IMR-90 (cell line): ENCODE measurements around the gene RYK. TPM values are rescaled to one million over a fixed set of nuclear protein-coding genes. Genes with fewer than 3 reads are reported as not detected.

Experiments
- ATAC-seq: fragments of 200-7000 bp; cut with Tn5 transposase; 2 replicates; pipeline ENCODE4 v1.9.1; 2020; ENCODE audit warnings: low read depth, mild to moderate bottlenecking, moderate library complexity
- BruUV-seq: library from RNA; stranded (reverse); fragments of 400-500 nt; replicated peaks from 2 replicates; lab custom pipeline; 2021; lab: Mats Ljungman, UMichigan
- CTCF ChIA-PET: fragments of 300-600 bp; formaldehyde crosslinking; extraction: SDS; loops from one replicate; lab custom pipeline; 2021; ENCODE audit warnings: antibody characterized with exemption; lab: Yijun Ruan, JAX
- POLR2A ChIA-PET: fragments of 300-600 bp; sonication (Branson Sonifier 250); formaldehyde crosslinking; loops from one replicate; lab custom pipeline; 2022; ENCODE audit warnings: antibody characterized with exemption; ENCODE audit not compliant: unreplicated experiment; lab: Charles Lee
- DNase-seq: peaks from one replicate; pipeline ENCODE4 v3.0.0; 2013
- H2AFZ ChIP-seq: replicated peaks from 2 replicates; pipeline ENCODE3; 2013; ENCODE audit warnings: low read length, mild to moderate bottlenecking; ENCODE audit not compliant: poor library complexity
- H2AK5ac ChIP-seq: 2 replicates; pipeline ENCODE4 v1.6.1; 2013; ENCODE audit warnings: low read depth, low read length, inconsistent platforms
- H2AK9ac ChIP-seq: replicated peaks from 2 replicates; pipeline ENCODE3; 2013; ENCODE audit warnings: mild to moderate bottlenecking, low read depth, low read length, moderate library complexity; ENCODE audit not compliant: poor library complexity
- H2BK120ac ChIP-seq: 2 replicates; pipeline ENCODE4 v1.6.1; 2013; ENCODE audit warnings: low read depth, low read length, inconsistent platforms
- H2BK15ac ChIP-seq: 3 replicates; pipeline ENCODE4 v1.6.1; 2013; ENCODE audit warnings: low read depth, low read length, inconsistent platforms
- H2BK20ac ChIP-seq: 2 replicates; pipeline ENCODE4 v1.6.1; 2013; ENCODE audit warnings: low read depth, mild to moderate bottlenecking, inconsistent platforms, low read length, moderate library complexity
- H2BK5ac ChIP-seq: 2 replicates; pipeline ENCODE4 v1.6.1; 2013; ENCODE audit warnings: mild to moderate bottlenecking, low read depth, low read length, inconsistent platforms; ENCODE audit not compliant: poor library complexity, severe bottlenecking
- H3K14ac ChIP-seq: replicated peaks from 2 replicates; pipeline ENCODE4 v1.6.1; 2013; ENCODE audit warnings: low read depth, low read length, inconsistent platforms
- H3K18ac ChIP-seq: 2 replicates; pipeline ENCODE4 v1.6.1; 2013; ENCODE audit warnings: low read depth, low read length, control low read depth
- H3K23ac ChIP-seq: 2 replicates; pipeline ENCODE4 v1.6.1; 2013; ENCODE audit warnings: low read depth, low read length, inconsistent platforms
- H3K27ac ChIP-seq: 2 replicates; pipeline ENCODE4 v1.5.1; 2013; ENCODE audit warnings: mild to moderate bottlenecking, control low read depth, low read length; ENCODE audit not compliant: insufficient read depth
- H3K27me3 ChIP-seq: 2 replicates; pipeline ENCODE4 v1.6.1; 2013; ENCODE audit warnings: low read length; ENCODE audit not compliant: control insufficient read depth, insufficient read depth
- H3K36me3 ChIP-seq: 2 replicates; pipeline ENCODE4 v1.6.1; 2013; ENCODE audit warnings: low read length, mixed read lengths; ENCODE audit not compliant: control insufficient read depth, insufficient read depth
- H3K4ac ChIP-seq: 2 replicates; pipeline ENCODE4 v1.6.1; 2013; ENCODE audit warnings: low read depth, low read length, inconsistent platforms
- H3K4me1 ChIP-seq: 2 replicates; pipeline ENCODE4 v1.6.1; 2013; ENCODE audit warnings: low read length, mixed read lengths; ENCODE audit not compliant: control insufficient read depth, insufficient read depth
- H3K4me2 ChIP-seq: 2 replicates; pipeline ENCODE4 v1.6.1; 2013; ENCODE audit warnings: low read depth, mild to moderate bottlenecking, control low read depth, low read length, moderate library complexity
- H3K4me3 ChIP-seq: 2 replicates; pipeline ENCODE4 v1.5.1; 2013; ENCODE audit warnings: low read depth, mild to moderate bottlenecking, control low read depth, low read length, moderate library complexity; ENCODE audit not compliant: insufficient read depth
- H3K56ac ChIP-seq: 2 replicates; pipeline ENCODE4 v1.6.1; 2013; ENCODE audit warnings: low read length, inconsistent platforms; ENCODE audit not compliant: insufficient read depth; ENCODE audit errors: extremely low read depth
- H3K79me1 ChIP-seq, 2 experiments: 2 replicates each; pipeline ENCODE4 v1.6.1; 2013; ENCODE audit warnings: low read length in 2 of 2, inconsistent platforms in 1 of 2, low read depth in 1 of 2
- H3K9ac ChIP-seq: 2 replicates; pipeline ENCODE4 v1.6.1; 2013; ENCODE audit warnings: low read depth, low read length, control low read depth
- H3K9me1 ChIP-seq: 2 replicates; pipeline ENCODE4 v1.6.1; 2013; ENCODE audit warnings: low read length, inconsistent platforms; ENCODE audit not compliant: insufficient read depth
- H3K9me3 ChIP-seq: 2 replicates; pipeline ENCODE4 v1.6.1; 2013; ENCODE audit warnings: low read length; ENCODE audit not compliant: control insufficient read depth, insufficient read depth
- H4K20me1 ChIP-seq: 2 replicates; pipeline ENCODE4 v1.6.1; 2013; ENCODE audit warnings: low read length, inconsistent platforms; ENCODE audit not compliant: insufficient read depth
- H4K5ac ChIP-seq: 2 replicates; pipeline ENCODE4 v1.6.1; 2013; ENCODE audit warnings: mild to moderate bottlenecking, low read depth, low read length, control low read depth
- H4K8ac ChIP-seq, 2 experiments: 2 replicates each; pipeline ENCODE4 v1.6.1; 2013; ENCODE audit warnings: low read depth in 2 of 2, low read length in 2 of 2, control low read depth in 1 of 2, inconsistent platforms in 1 of 2
- H4K91ac ChIP-seq: 2 replicates; pipeline ENCODE4 v1.6.1; 2013; ENCODE audit warnings: low read depth, low read length, inconsistent platforms; ENCODE audit not compliant: insufficient read depth
- BHLHE40 ChIP-seq: fragments of 150-350 bp; IDR thresholded peaks from 2 replicates; pipeline ENCODE4 v1.6.1; 2016; ENCODE audit warnings: mild to moderate bottlenecking, low read depth, low read length
- CEBPB ChIP-seq: IDR thresholded peaks from 2 replicates; pipeline ENCODE4 v1.6.1; 2012; ENCODE audit warnings: low read depth, low read length, improper control_type of control experiment
- CHD1 ChIP-seq: IDR thresholded peaks from 2 replicates; pipeline ENCODE4 v1.6.1; 2012; ENCODE audit warnings: low read depth, low read length, improper control_type of control experiment
- CTCF ChIP-seq: conservative IDR thresholded peaks from 2 replicates; pipeline ENCODE4 v1.5.1; 2012; ENCODE audit warnings: mild to moderate bottlenecking, low read depth, low read length, improper control_type of control experiment
- ELK1 ChIP-seq: fragments of 150-350 bp; IDR thresholded peaks from 2 replicates; pipeline ENCODE4 v1.6.1; 2016; ENCODE audit warnings: low read depth, mild to moderate bottlenecking, low read length, moderate library complexity, borderline replicate concordance
- FOS ChIP-seq: fragments of 150-350 bp; IDR thresholded peaks from 2 replicates; pipeline ENCODE4 v1.6.1; 2016; ENCODE audit warnings: low read depth, low read length
- MAFK ChIP-seq: IDR thresholded peaks from 2 replicates; pipeline ENCODE4 v1.6.1; 2012; ENCODE audit warnings: low read depth, low read length, improper control_type of control experiment
- MAZ ChIP-seq: IDR thresholded peaks from 2 replicates; pipeline ENCODE4 v1.6.1; 2012; ENCODE audit warnings: low read depth, mild to moderate bottlenecking, low read length, improper control_type of control experiment, moderate library complexity, borderline replicate concordance
- MXI1 ChIP-seq: IDR thresholded peaks from 2 replicates; pipeline ENCODE4 v1.6.1; 2012; ENCODE audit warnings: low read depth, mild to moderate bottlenecking, low read length, moderate library complexity, borderline replicate concordance
- NFE2L2 ChIP-seq: fragments of 150-350 bp; IDR thresholded peaks from 2 replicates; pipeline ENCODE4 v1.6.1; 2016; ENCODE audit warnings: low read depth, mild to moderate bottlenecking, low read length
- POLR2A ChIP-seq: IDR thresholded peaks from 2 replicates; pipeline ENCODE4 v1.6.1; 2012; ENCODE audit warnings: mild to moderate bottlenecking, low read depth, low read length
- RAD21 ChIP-seq: IDR thresholded peaks from 2 replicates; pipeline ENCODE4 v1.6.1; 2012; ENCODE audit warnings: low read length, improper control_type of control experiment
- RCOR1 ChIP-seq: IDR thresholded peaks from 2 replicates; pipeline ENCODE4 v1.6.1; 2012; ENCODE audit warnings: mild to moderate bottlenecking, low read length, improper control_type of control experiment; ENCODE audit not compliant: insufficient replicate concordance
- RFX5 ChIP-seq: IDR thresholded peaks from 2 replicates; pipeline ENCODE4 v1.8.0; 2012; ENCODE audit warnings: low read depth, mild to moderate bottlenecking, low read length, moderate library complexity
- SMC3 ChIP-seq: fragments of 150-350 bp; IDR thresholded peaks from 2 replicates; pipeline ENCODE4 v1.6.1; 2016; ENCODE audit warnings: low read depth, mild to moderate bottlenecking, antibody characterized with exemption, low read length, moderate library complexity
- dilution Hi-C: fragments of 300-500 bp; cut with HindIII; formaldehyde crosslinking; loops from one replicate; pipeline ENCODE4 v1.14.3; 2018; ENCODE audit warnings: low sequenced_read_pairs; ENCODE audit not compliant: unreplicated experiment
- in situ Hi-C: fragments of 300-500 bp; cut with MboI; formaldehyde crosslinking; loops from 3 replicates; pipeline ENCODE4 v1.14.3; 2019; ENCODE audit warnings: low sequenced_read_pairs, inconsistent platforms, mixed read lengths
- intact Hi-C: fragments of 100-400 bp; cut with micrococcal nuclease; formaldehyde crosslinking; loops from 2 replicates; pipeline ENCODE4 v1.10.0; 2022
- polyA plus RNA-seq, 3 experiments: library from polyadenylated mRNA; depleted of rRNA; stranded (reverse); fragments of >200 nt; gene quantifications; 2 replicates each; pipeline ENCODE4 v1.2.3, GENCODE V29; 2012; ENCODE audit warnings: low replicate concordance in 1 of 3
- total RNA-seq: library from RNA; depleted of rRNA; stranded (reverse); fragments of >200 nt; gene quantifications from 2 replicates; pipeline ENCODE4 v1.2.3, GENCODE V29; 2012
- TF ChIP-seq, protein P1 (sequence below): fragments of 150-350 bp; IDR thresholded peaks from 2 replicates; pipeline ENCODE4 v1.6.1; 2017; ENCODE audit warnings: mild to moderate bottlenecking, antibody characterized with exemption, low read length, low read depth

Gene RYK
- total and polyA plus RNA-seq, 2 of the 4 experiments (the other 2 are of a cell fraction): 42.4 to 106 TPM

DNA sequence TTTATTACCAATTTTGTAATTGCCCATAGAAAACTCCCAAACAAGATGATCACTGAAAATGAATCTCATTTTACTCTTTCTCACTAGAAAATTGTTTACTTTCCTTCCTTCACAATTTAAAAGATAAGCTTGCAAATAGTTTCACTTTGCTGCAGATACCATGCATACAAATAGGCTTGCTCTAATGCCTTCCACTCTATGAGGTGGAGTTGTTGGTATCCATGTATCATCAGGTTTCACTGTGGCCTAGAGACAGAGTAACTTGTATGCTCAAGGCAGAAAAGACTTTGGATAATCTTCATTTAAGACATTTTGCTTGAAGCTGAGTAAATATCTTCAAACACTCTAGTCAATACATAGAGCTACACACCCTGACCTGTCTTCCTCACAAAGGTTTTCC lies 60.8 kb downstream of the RYK start:
- intact Hi-C loops: loop anchor here (10.0 kb wide), 1 partner anchor 375 kb away; no protein-coding TSS in a partner anchor
- no peak overlapping the region for H2BK120ac ChIP-seq
- peak overlapping the region; percentile 56; the same call in 1 of the 2 replicates for H3K9ac ChIP-seq
- no peak overlapping the region for H2BK15ac ChIP-seq
- H3K18ac ChIP-seq: peak overlapping the region; percentile 85; the same call in 1 of the 2 replicates
- POLR2A ChIA-PET: no interaction called here
- H3K23ac ChIP-seq: peak overlapping the region; percentile 30; the same call in 1 of the 2 replicates
- H3K79me1 ChIP-seq: peaks cover 7 to 30% of the 10 kb centered on the region in 2 experiments
- no peak overlapping the region for H2AFZ ChIP-seq
- no peaks in the 10 kb centered on the region for H3K9me3 ChIP-seq
- ATAC-seq: peak; percentile 97
- peaks cover 11% of the 10 kb centered on the region for H3K36me3 ChIP-seq
- peak; percentile 65 for DNase-seq
- peak overlapping the region; percentile 75; the same call in 1 of the 2 replicates for H4K5ac ChIP-seq
- H2BK20ac ChIP-seq: no peak overlapping the region
- no peak overlapping the region; the same call in 1 of the 2 replicates for H3K27ac ChIP-seq
- no peak overlapping the region for H3K4ac ChIP-seq
- H3K14ac ChIP-seq: no peak overlapping the region
- peak overlapping the region; percentile 78; the same call in 1 of the 2 replicates for H3K4me2 ChIP-seq
- peaks cover 4% of the 10 kb centered on the region; the same call in 1 of the 2 replicates for H3K4me1 ChIP-seq
- no peak overlapping the region for H3K4me3 ChIP-seq
- peaks cover 2% of the 10 kb centered on the region; the same call in 1 of the 2 replicates for H3K9me1 ChIP-seq
- H4K20me1 ChIP-seq: no peaks in the 10 kb centered on the region
- no peaks in the 10 kb centered on the region for H3K27me3 ChIP-seq
- H4K8ac ChIP-seq: 0 out of 4 replicates have a peak overlapping the region, but pooled peaks of 1 of the 2 experiments have one; percentile 58
- TF ChIP-seq MAFK (no peak), CEBPB (no peak), MXI1 (no peak), CHD1 (no peak), FOS (no peak), MAZ (no peak), CTCF (no peak), RFX5 (no peak), RAD21 (no peak), SMC3 (no peak), BHLHE40 (no peak), ELK1 (no peak), NFE2L2 (no peak), POLR2A (no peak), RCOR1 (no peak)
- TF ChIP-seq, protein P1, sequence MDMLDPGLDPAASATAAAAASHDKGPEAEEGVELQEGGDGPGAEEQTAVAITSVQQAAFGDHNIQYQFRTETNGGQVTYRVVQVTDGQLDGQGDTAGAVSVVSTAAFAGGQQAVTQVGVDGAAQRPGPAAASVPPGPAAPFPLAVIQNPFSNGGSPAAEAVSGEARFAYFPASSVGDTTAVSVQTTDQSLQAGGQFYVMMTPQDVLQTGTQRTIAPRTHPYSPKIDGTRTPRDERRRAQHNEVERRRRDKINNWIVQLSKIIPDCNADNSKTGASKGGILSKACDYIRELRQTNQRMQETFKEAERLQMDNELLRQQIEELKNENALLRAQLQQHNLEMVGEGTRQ: no peak
- no peak overlapping the region for H3K56ac ChIP-seq
- no peak overlapping the region for H4K91ac ChIP-seq
- no TSS peak for BruUV-seq
- in situ Hi-C loops: no loop called here
- no peak overlapping the region for H2BK5ac ChIP-seq
- no peak overlapping the region for H2AK5ac ChIP-seq
- H2AK9ac ChIP-seq: no peak overlapping the region
- dilution Hi-C loops: no loop called here
- CTCF ChIA-PET: no interaction called here
